Chondrocyte (in vitro differentiated cells): ENCODE measurements around the gene RIMKLB. TPM values are rescaled to one million over a fixed set of nuclear protein-coding genes. Genes with fewer than 3 reads are reported as not detected.

ENCODE experiments used
- DNase-seq: peaks from one replicate; pipeline ENCODE4 v3.0.0; 2021; ENCODE audit warnings: mixed read lengths, low spot score
- H3K27ac Mint-ChIP-seq: one replicate; pipeline ENCODE4 v1.8.0; 2021; ENCODE audit warnings: mild to moderate bottlenecking, moderate library complexity, mixed read lengths; ENCODE audit not compliant: unreplicated experiment
- H3K27me3 Mint-ChIP-seq: 2 replicates; pipeline ENCODE4 v1.8.0; 2021; ENCODE audit warnings: low read depth, mixed read lengths
- H3K36me3 Mint-ChIP-seq: 2 replicates; pipeline ENCODE4 v1.8.0; 2021; ENCODE audit warnings: low read depth, mixed read lengths
- H3K4me1 Mint-ChIP-seq: 2 replicates; pipeline ENCODE4 v1.8.0; 2021; ENCODE audit warnings: low read depth, mild to moderate bottlenecking, mixed read lengths
- H3K4me3 Mint-ChIP-seq: one replicate; pipeline ENCODE4 v1.8.0; 2021; ENCODE audit warnings: mild to moderate bottlenecking, moderate library complexity, mixed read lengths; ENCODE audit not compliant: unreplicated experiment
- H3K9me3 Mint-ChIP-seq: 2 replicates; pipeline ENCODE4 v1.8.0; 2021; ENCODE audit warnings: low read depth, mixed read lengths
- CTCF ChIP-seq: fragments of 200-600 bp; sonication (generic); IDR thresholded peaks from 2 replicates; pipeline ENCODE4 v1.5.0; 2021; ENCODE audit warnings: antibody characterized with exemption, mild to moderate bottlenecking, moderate library complexity
- total RNA-seq: library from RNA; stranded (reverse); gene quantifications from 3 replicates; pipeline ENCODE4 v1.2.1, GENCODE V29; 2021

RIMKLB gene
- total RNA-seq, 1 donor from 2014 or later = 45.4 TPM

GRCh38 chr12:8821591-8821990, 123.8 kb downstream of the RIMKLB start:
- H3K27ac Mint-ChIP-seq = no peak overlapping the region
- H3K9me3 Mint-ChIP-seq = peaks cover 10% of the 10 kb centered on the region
- no peak overlapping the region for H3K4me3 Mint-ChIP-seq
- peaks cover 12% of the 10 kb centered on the region for H3K27me3 Mint-ChIP-seq
- peaks cover 3% of the 10 kb centered on the region for H3K36me3 Mint-ChIP-seq
- peaks cover 3% of the 10 kb centered on the region for H3K4me1 Mint-ChIP-seq
- TF ChIP-seq CTCF = no peak
- DNase-seq = no peak

- Mint-ChIP-seq H3K27ac (no peak within 1 kb of the TSS), H3K27me3 (peaks cover 12% of the 10 kb centered on the region), H3K9me3 (peaks cover 10% of the 10 kb centered on the region), H3K4me1 (peaks cover 3% of the 10 kb centered on the region), H3K36me3 (peaks cover 3% of the 10 kb centered on the region), H3K4me3 (no peak within 1 kb of the TSS)
- DNase-seq = no peak
- no peak for TF ChIP-seq CTCF
Measured at GRCh38 chr12:8822298-8822697, 124.5 kb downstream of the RIMKLB start, which contains the start of gene A2ML1. Gene A2ML1 (plus strand): TSS chr12:8822621. CDS start chr12:8822652, 31 bp downstream.

GRCh38 chr12:8823565-8824300, 125.9 kb downstream of the RIMKLB start:
- Mint-ChIP-seq H3K27ac (no peak overlapping the region), H3K4me3 (no peak overlapping the region), H3K4me1 (no peaks in the 10 kb centered on the region), H3K9me3 (peaks cover 10% of the 10 kb centered on the region), H3K27me3 (peaks cover 12% of the 10 kb centered on the region), H3K36me3 (peaks cover 3% of the 10 kb centered on the region)
- TF ChIP-seq CTCF = peak; percentile 77
- DNase-seq = no peak

- TF ChIP-seq CTCF = no peak
- Mint-ChIP-seq H3K27me3 (peaks cover 12% of the 10 kb centered on the region), H3K36me3 (peaks cover 3% of the 10 kb centered on the region), H3K4me3 (no peak overlapping the region), H3K4me1 (no peaks in the 10 kb centered on the region), H3K9me3 (peaks cover 10% of the 10 kb centered on the region), H3K27ac (no peak overlapping the region)
- DNase-seq = no peak
Measured at GRCh38 chr12:8827551-8828256, 129.9 kb downstream of the RIMKLB start.

- peaks cover 3% of the 10 kb centered on the region for H3K36me3 Mint-ChIP-seq
- H3K4me3 Mint-ChIP-seq = no peak overlapping the region
- H3K9me3 Mint-ChIP-seq = peaks cover 10% of the 10 kb centered on the region
- TF ChIP-seq CTCF = no peak
- peaks cover 9% of the 10 kb centered on the region for H3K27me3 Mint-ChIP-seq
- DNase-seq = no peak
- no peak overlapping the region for H3K27ac Mint-ChIP-seq
- H3K4me1 Mint-ChIP-seq = no peaks in the 10 kb centered on the region
Measured at GRCh38 chr12:8828257-8829124, 130.7 kb downstream of the RIMKLB start.
